SK-N-SH (cell line): ENCODE measurements around the gene MINDY1. TPM values are rescaled to one million over a fixed set of nuclear protein-coding genes. Genes with fewer than 3 reads are reported as not detected.

ENCODE experiments used
- CTCF ChIA-PET: fragments of 300-600, 350-600 bp; formaldehyde crosslinking; extraction: SDS; loops from one replicate; lab custom pipeline; 2021; lab: Yijun Ruan, JAX
- POLR2A ChIA-PET: fragments of 350-600 bp; sonication (Branson Sonifier 250); formaldehyde crosslinking; extraction: SDS; loops from one replicate; lab custom pipeline; 2020; ENCODE audit warnings: antibody characterized with exemption, inconsistent platforms; lab: Yijun Ruan, JAX
- DNase-seq: peaks from one replicate; pipeline ENCODE4 v3.0.0; 2012
- H2AFZ ChIP-seq: fragments of 200-600 bp; sonication (generic); 2 replicates; pipeline ENCODE4 v1.8.1; 2016; ENCODE audit warnings: antibody characterized with exemption, mild to moderate bottlenecking, low read depth
- H3F3A ChIP-seq: fragments of 200-600 bp; sonication (generic); replicated peaks from 2 replicates; pipeline ENCODE3; 2016; ENCODE audit warnings: antibody characterized with exemption, mild to moderate bottlenecking; ENCODE audit not compliant: insufficient read depth
- H3K27ac ChIP-seq, 2 experiments: fragments of 200-500 bp in 1 of 2; fragments of 200-600 bp in 1 of 2; sonication (Bioruptor generic) in 1 of 2; sonication (generic), shearing (Covaris generic) in 1 of 2; 2 replicates each; pipeline versions ENCODE4 v1.5.1 to v1.6.1; 2014 to 2016; ENCODE audit warnings: low read depth in 2 of 2, inconsistent platforms in 1 of 2, low read length in 1 of 2, mild to moderate bottlenecking in 1 of 2, mixed read lengths in 1 of 2
- H3K27me3 ChIP-seq: fragments of 200-600 bp; sonication (generic), shearing (Covaris generic); 2 replicates; pipeline ENCODE4 v1.6.1; 2016; ENCODE audit warnings: mixed run types; ENCODE audit not compliant: insufficient read depth
- H3K36me3 ChIP-seq, 2 experiments: fragments of 200-500 bp in 1 of 2; fragments of 200-600 bp in 1 of 2; sonication (Bioruptor generic) in 1 of 2; sonication (generic) in 1 of 2; replicated peaks in 1 of 2; 2 replicates each; pipeline versions ENCODE3 to v1.5.1; 2014 to 2016; ENCODE audit warnings: low read length in 1 of 2, mild to moderate bottlenecking in 1 of 2; ENCODE audit not compliant: insufficient read depth in 2 of 2, control insufficient read depth in 1 of 2
- H3K4me1 ChIP-seq, 2 experiments: fragments of 200-500 bp in 1 of 2; fragments of 200-600 bp in 1 of 2; sonication (Bioruptor generic) in 1 of 2; sonication (generic), shearing (Covaris generic) in 1 of 2; 2 replicates each; pipeline versions ENCODE4 v1.5.1 to v1.6.1; 2014 to 2016; ENCODE audit warnings: low read depth in 1 of 2, low read length in 1 of 2, mixed run types in 1 of 2; ENCODE audit not compliant: insufficient read depth in 2 of 2, control insufficient read depth in 1 of 2
- H3K4me2 ChIP-seq: fragments of 200-600 bp; sonication (generic), shearing (Covaris generic); 2 replicates; pipeline ENCODE4 v1.6.1; 2017; ENCODE audit warnings: mixed run types
- H3K4me3 ChIP-seq, 2 experiments: fragments of 200-500 bp in 1 of 2; fragments of 200-600 bp in 1 of 2; sonication (Bioruptor generic) in 1 of 2; sonication (generic), shearing (Covaris generic) in 1 of 2; 2 replicates each; pipeline versions ENCODE4 v1.5.1 to v1.8.1; 2014 to 2016; ENCODE audit warnings: low read depth in 2 of 2, inconsistent platforms in 1 of 2, low read length in 1 of 2, mild to moderate bottlenecking in 1 of 2, mixed read lengths in 1 of 2, moderate library complexity in 1 of 2
- H3K79me2 ChIP-seq: fragments of 200-600 bp; sonication (generic); 2 replicates; pipeline ENCODE4 v1.8.1; 2017; ENCODE audit warnings: mild to moderate bottlenecking; ENCODE audit not compliant: insufficient read depth
- H3K9ac ChIP-seq: fragments of 200-600 bp; sonication (generic); 2 replicates; pipeline ENCODE4 v1.6.1; 2017; ENCODE audit warnings: mixed run types
- H3K9me2 ChIP-seq: fragments of 200-600 bp; sonication (generic); 2 replicates; pipeline ENCODE4 v1.6.1; 2017; ENCODE audit warnings: mixed run types
- H3K9me3 ChIP-seq: fragments of 200-600 bp; sonication (generic); 2 replicates; pipeline ENCODE4 v1.6.1; 2017; ENCODE audit warnings: mixed run types, mild to moderate bottlenecking, moderate library complexity
- H4K20me1 ChIP-seq: fragments of 200-600 bp; sonication (generic); 2 replicates; pipeline ENCODE4 v1.6.1; 2017; ENCODE audit warnings: mild to moderate bottlenecking, mixed run types; ENCODE audit not compliant: insufficient read depth
- CHD2 ChIP-seq: fragments of 150-350 bp; IDR thresholded peaks from 2 replicates; pipeline ENCODE4 v1.6.1; 2018; ENCODE audit warnings: low read length; ENCODE audit not compliant: partially characterized antibody
- ELF1 ChIP-seq: IDR thresholded peaks from 2 replicates; pipeline ENCODE4 v1.4.0; 2012
- EP300 ChIP-seq, 2 experiments: IDR thresholded peaks; 2 replicates each; pipeline versions ENCODE4 v1.4.0 to v1.6.1; 2012; ENCODE audit warnings: borderline replicate concordance in 1 of 2, low read depth in 1 of 2, low read length in 1 of 2
- EZH2phosphoT487 ChIP-seq: fragments of 200-600 bp; sonication (generic); IDR thresholded peaks from 2 replicates; pipeline ENCODE4 v1.6.1; 2017; ENCODE audit warnings: low read depth, mixed run types, mild to moderate bottlenecking, antibody characterized with exemption, moderate library complexity, borderline replicate concordance
- FOXJ3 ChIP-seq: sonication (generic); formaldehyde crosslinking; IDR thresholded peaks from 2 replicates; pipeline ENCODE4 v1.5.1; 2020; ENCODE audit warnings: mild to moderate bottlenecking, missing genetic modification reagents
- FOXM1 ChIP-seq: IDR thresholded peaks from 2 replicates; pipeline ENCODE4 v1.4.0; 2012; ENCODE audit warnings: low read depth, mild to moderate bottlenecking
- GABPA ChIP-seq: IDR thresholded peaks from 2 replicates; pipeline ENCODE4 v1.4.0; 2012; ENCODE audit warnings: low read depth, mild to moderate bottlenecking
- GATA2 ChIP-seq: sonication (generic); formaldehyde crosslinking; IDR thresholded peaks from 2 replicates; pipeline ENCODE4 v1.5.0; 2020; ENCODE audit warnings: mild to moderate bottlenecking, missing genetic modification reagents
- JUND ChIP-seq: IDR thresholded peaks from 2 replicates; pipeline ENCODE4 v1.4.0; 2012
- MEF2A ChIP-seq: IDR thresholded peaks from 2 replicates; pipeline ENCODE4 v1.4.0; 2012; ENCODE audit warnings: low read depth, borderline replicate concordance
- MXI1 ChIP-seq: IDR thresholded peaks from 2 replicates; pipeline ENCODE4 v1.6.1; 2012; ENCODE audit warnings: mild to moderate bottlenecking, low read depth, low read length, improper control_type of control experiment
- NFIC ChIP-seq: IDR thresholded peaks from 2 replicates; pipeline ENCODE4 v1.4.0; 2012; ENCODE audit warnings: borderline replicate concordance
- NRF1 ChIP-seq: IDR thresholded peaks from 2 replicates; pipeline ENCODE4 v1.6.1; 2012; ENCODE audit warnings: low read depth, mild to moderate bottlenecking, low read length
- POLR2AphosphoS5 ChIP-seq: IDR thresholded peaks from 2 replicates; pipeline ENCODE4 v1.6.1; 2012; ENCODE audit warnings: low read depth, low read length
- RAD21 ChIP-seq: IDR thresholded peaks from 2 replicates; pipeline ENCODE4 v1.6.1; 2012; ENCODE audit warnings: mild to moderate bottlenecking, low read length
- RCOR1 ChIP-seq: fragments of 150-350 bp; IDR thresholded peaks from 2 replicates; pipeline ENCODE4 v1.6.1; 2017; ENCODE audit warnings: antibody characterized with exemption, low read length
- RFX5 ChIP-seq: IDR thresholded peaks from 2 replicates; pipeline ENCODE4 v1.6.1; 2012; ENCODE audit warnings: mild to moderate bottlenecking, improper control_type of control experiment, low read length
- RXRA ChIP-seq: IDR thresholded peaks from 2 replicates; pipeline ENCODE4 v1.4.0; 2012; ENCODE audit warnings: low read depth, mild to moderate bottlenecking, borderline replicate concordance
- SIN3A ChIP-seq: IDR thresholded peaks from 2 replicates; pipeline ENCODE4 v1.6.1; 2012; ENCODE audit warnings: low read depth, mild to moderate bottlenecking, low read length, moderate library complexity, borderline replicate concordance
- SMC3 ChIP-seq: IDR thresholded peaks from 2 replicates; pipeline ENCODE4 v1.6.1; 2012; ENCODE audit warnings: low read depth, low read length, improper control_type of control experiment
- TAF1 ChIP-seq: IDR thresholded peaks from 2 replicates; pipeline ENCODE4 v1.6.1; 2012; ENCODE audit warnings: low read depth, mild to moderate bottlenecking, low read length, moderate library complexity, borderline replicate concordance
- TCF12 ChIP-seq: IDR thresholded peaks from 2 replicates; pipeline ENCODE4 v1.4.0; 2012
- TEAD4 ChIP-seq: IDR thresholded peaks from 2 replicates; pipeline ENCODE4 v1.4.0; 2012; ENCODE audit warnings: mild to moderate bottlenecking, borderline replicate concordance; ENCODE audit not compliant: insufficient read depth
- WGBS: methylation state at CpG from one replicate; pipeline ENCODE4 v1.1.6; 2017; ENCODE audit warnings: low lambda C conversion rate; 5-methylcytosine and 5-hydroxymethylcytosine counted together
- polyA plus RNA-seq, 3 experiments: library from polyadenylated mRNA; depleted of rRNA; stranded (reverse); fragments of >200 nt; gene quantifications; 2 replicates each; pipeline ENCODE4 v1.2.3, GENCODE V29; 2012
- TF ChIP-seq, protein P1 (sequence below): IDR thresholded peaks from 2 replicates; pipeline ENCODE4 v1.4.0; 2012; ENCODE audit warnings: low read depth, borderline replicate concordance
- TF ChIP-seq, protein P2 (sequence below): fragments of 150-350 bp; IDR thresholded peaks from 2 replicates; pipeline ENCODE4 v1.6.1; 2016; ENCODE audit warnings: mild to moderate bottlenecking, low read depth, low read length
- TF ChIP-seq, protein P3 (sequence below): fragments of 200-600 bp; sonication (generic); IDR thresholded peaks from 2 replicates; pipeline ENCODE4 v1.6.1; 2017; ENCODE audit warnings: antibody characterized with exemption, mild to moderate bottlenecking, moderate library complexity
- TF ChIP-seq, protein P4 (sequence below): IDR thresholded peaks from 2 replicates; pipeline ENCODE4; 2012
- TF ChIP-seq, protein P5 (sequence below): fragments of 150-350 bp; IDR thresholded peaks from 2 replicates; pipeline ENCODE4 v1.6.1; 2017; ENCODE audit warnings: antibody characterized with exemption, low read length, low read depth, borderline replicate concordance

Gene MINDY1
- polyA plus RNA-seq, 1 of the 3 experiments (the other 2 are of a cell fraction): 6.0 TPM

DNA sequence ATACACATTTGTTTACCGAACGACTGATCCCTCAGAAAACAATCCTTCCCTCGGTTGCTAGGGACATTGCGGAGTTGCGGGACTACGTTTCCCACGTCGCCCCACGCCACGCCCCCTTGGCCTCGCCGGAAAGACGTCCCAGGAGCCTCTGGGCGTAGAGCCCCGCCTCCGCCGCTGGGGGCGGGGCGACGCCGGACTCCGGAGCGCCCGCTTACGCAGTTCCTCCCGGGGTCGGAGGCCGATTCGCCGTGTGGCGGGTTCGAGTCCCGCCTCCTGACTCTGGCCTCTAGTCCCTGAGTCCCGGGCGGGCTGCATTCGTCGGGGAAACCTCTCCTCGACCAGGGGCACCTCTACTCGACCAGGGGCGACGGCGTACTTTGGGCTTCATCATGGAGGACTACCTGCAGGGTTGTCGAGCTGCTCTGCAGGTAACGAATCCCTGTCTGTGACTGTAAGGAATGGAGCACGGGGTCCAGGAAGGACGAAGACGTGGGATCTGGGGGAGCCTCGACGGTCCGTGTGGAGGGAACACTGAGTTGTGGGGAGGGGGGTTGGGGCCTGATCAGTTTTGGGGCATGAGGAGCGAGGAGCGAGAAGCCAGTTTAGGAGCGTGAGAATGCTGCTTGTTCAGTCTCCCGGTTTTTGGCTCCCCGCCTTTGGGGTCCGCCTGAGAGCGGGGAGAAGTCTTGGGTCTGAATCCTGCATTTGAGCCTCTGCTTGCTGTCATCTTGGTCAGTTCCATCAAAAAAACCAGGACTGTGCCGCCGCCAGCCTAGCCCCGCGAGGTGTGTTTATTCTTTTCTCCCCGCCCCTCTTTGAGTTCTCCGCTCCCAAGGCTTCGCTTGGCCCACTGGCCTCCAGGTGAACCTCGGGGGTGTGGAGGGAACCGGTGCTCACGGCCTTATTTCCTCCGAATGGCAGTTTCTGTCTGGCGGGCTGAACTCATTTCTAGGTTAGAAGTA lies 1.8 kb upstream of the MINDY1 start, which contains the start of gene PRUNE1:
Gene PRUNE1, plus strand, starts transcription at position 206 of the 962 bp plus-strand sequence. Its CDS starts 184 bp downstream, at position 390.
- CTCF ChIA-PET: interaction anchor here (2.3 kb wide), 1 partner anchor 16 kb away, joined by 7 read pairs; no protein-coding TSS in a partner anchor
- Histone ChIP-seq H2AFZ (peak within 1 kb of the TSS; percentile 93), H3K9me3 (no peaks in the 10 kb centered on the region), H3K4me2 (peak within 1 kb of the TSS; percentile 91), H3K9me2 (no peaks in the 10 kb centered on the region), H3K36me3 (peaks cover 0 to 3% of the 10 kb centered on the region in 2 experiments), H3K4me1 (peaks cover 6 to 30% of the 10 kb centered on the region in 2 experiments; a peak in 2 of 4 replicates), H3F3A (peaks cover 15% of the 10 kb centered on the region), H3K4me3 (peak within 1 kb of the TSS; percentile 77 to 80), H3K27me3 (no peaks in the 10 kb centered on the region), H3K9ac (peak within 1 kb of the TSS; percentile 84), H3K27ac (peak within 1 kb of the TSS; percentile 79 to 86), H4K20me1 (no peaks in the 10 kb centered on the region), H3K79me2 (peaks cover 24% of the 10 kb centered on the region; the same call in 1 of the 2 replicates)
- POLR2A ChIA-PET: no interaction called here
- DNase-seq: peak; percentile 97
- 5% methylated on average over 34 of the region's 69 CpGs for WGBS
- TF ChIP-seq RFX5 (peak; percentile 86), GABPA (peak; percentile 77), EP300 (IDR thresholded peaks at IDR 0.05; ENCODE audit: borderline replicate concordance in 1 of 2, low read depth in 1 of 2, low read length in 1 of 2) (no peak), SIN3A (peak; percentile 60; the same call in 1 of the 2 replicates), RXRA (no peak; the same call in 1 of the 2 replicates), FOXM1 (no peak), JUND (no peak), NRF1 (peak; percentile 47), TCF12 (no peak), TAF1 (peak; percentile 31; the same call in 1 of the 2 replicates), ELF1 (no peak), MEF2A (no peak), SMC3 (no peak), TEAD4 (no peak), EZH2phosphoT487 (no peak), RAD21 (no peak), MXI1 (peak; percentile 78), NFIC (no peak), RCOR1 (peak; percentile 18; the same call in 1 of the 2 replicates), FOXJ3 (CRISPR knock-in tag) (peak; percentile 43; the same call in 1 of the 2 replicates), POLR2AphosphoS5 (peak; percentile 37; the same call in 1 of the 2 replicates), CHD2 (peak; percentile 59), GATA2 (CRISPR knock-in tag) (no peak)
- TF ChIP-seq, protein P1, sequence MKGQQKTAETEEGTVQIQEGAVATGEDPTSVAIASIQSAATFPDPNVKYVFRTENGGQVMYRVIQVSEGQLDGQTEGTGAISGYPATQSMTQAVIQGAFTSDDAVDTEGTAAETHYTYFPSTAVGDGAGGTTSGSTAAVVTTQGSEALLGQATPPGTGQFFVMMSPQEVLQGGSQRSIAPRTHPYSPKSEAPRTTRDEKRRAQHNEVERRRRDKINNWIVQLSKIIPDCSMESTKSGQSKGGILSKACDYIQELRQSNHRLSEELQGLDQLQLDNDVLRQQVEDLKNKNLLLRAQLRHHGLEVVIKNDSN: no peak
- TF ChIP-seq, protein P2, sequence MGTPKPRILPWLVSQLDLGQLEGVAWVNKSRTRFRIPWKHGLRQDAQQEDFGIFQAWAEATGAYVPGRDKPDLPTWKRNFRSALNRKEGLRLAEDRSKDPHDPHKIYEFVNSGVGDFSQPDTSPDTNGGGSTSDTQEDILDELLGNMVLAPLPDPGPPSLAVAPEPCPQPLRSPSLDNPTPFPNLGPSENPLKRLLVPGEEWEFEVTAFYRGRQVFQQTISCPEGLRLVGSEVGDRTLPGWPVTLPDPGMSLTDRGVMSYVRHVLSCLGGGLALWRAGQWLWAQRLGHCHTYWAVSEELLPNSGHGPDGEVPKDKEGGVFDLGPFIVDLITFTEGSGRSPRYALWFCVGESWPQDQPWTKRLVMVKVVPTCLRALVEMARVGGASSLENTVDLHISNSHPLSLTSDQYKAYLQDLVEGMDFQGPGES: no peak
- TF ChIP-seq, protein P3, sequence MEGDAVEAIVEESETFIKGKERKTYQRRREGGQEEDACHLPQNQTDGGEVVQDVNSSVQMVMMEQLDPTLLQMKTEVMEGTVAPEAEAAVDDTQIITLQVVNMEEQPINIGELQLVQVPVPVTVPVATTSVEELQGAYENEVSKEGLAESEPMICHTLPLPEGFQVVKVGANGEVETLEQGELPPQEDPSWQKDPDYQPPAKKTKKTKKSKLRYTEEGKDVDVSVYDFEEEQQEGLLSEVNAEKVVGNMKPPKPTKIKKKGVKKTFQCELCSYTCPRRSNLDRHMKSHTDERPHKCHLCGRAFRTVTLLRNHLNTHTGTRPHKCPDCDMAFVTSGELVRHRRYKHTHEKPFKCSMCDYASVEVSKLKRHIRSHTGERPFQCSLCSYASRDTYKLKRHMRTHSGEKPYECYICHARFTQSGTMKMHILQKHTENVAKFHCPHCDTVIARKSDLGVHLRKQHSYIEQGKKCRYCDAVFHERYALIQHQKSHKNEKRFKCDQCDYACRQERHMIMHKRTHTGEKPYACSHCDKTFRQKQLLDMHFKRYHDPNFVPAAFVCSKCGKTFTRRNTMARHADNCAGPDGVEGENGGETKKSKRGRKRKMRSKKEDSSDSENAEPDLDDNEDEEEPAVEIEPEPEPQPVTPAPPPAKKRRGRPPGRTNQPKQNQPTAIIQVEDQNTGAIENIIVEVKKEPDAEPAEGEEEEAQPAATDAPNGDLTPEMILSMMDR: no peak
- TF ChIP-seq, protein P4, sequence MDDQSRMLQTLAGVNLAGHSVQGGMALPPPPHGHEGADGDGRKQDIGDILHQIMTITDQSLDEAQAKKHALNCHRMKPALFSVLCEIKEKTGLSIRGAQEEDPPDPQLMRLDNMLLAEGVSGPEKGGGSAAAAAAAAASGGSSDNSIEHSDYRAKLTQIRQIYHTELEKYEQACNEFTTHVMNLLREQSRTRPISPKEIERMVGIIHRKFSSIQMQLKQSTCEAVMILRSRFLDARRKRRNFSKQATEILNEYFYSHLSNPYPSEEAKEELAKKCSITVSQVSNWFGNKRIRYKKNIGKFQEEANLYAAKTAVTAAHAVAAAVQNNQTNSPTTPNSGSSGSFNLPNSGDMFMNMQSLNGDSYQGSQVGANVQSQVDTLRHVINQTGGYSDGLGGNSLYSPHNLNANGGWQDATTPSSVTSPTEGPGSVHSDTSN: no peak
- TF ChIP-seq, protein P5, sequence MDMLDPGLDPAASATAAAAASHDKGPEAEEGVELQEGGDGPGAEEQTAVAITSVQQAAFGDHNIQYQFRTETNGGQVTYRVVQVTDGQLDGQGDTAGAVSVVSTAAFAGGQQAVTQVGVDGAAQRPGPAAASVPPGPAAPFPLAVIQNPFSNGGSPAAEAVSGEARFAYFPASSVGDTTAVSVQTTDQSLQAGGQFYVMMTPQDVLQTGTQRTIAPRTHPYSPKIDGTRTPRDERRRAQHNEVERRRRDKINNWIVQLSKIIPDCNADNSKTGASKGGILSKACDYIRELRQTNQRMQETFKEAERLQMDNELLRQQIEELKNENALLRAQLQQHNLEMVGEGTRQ: no peak
